HEK293 (cell line): ENCODE results near the gene KLHL15.
A peak's percentile ranks its signal among the peaks of the same experiment; 100 is the strongest.

ENCODE experiments used
- BCL11A ChIP-seq: fragments of 450-650 bp; formaldehyde crosslinking; IDR thresholded peaks from 2 replicates; pipeline ENCODE4 v1.5.1; 2016; ENCODE audit warnings: low read depth, missing biosample characterization, missing genetic modification characterization
- BCL11B ChIP-seq: fragments of 450-650 bp; formaldehyde crosslinking; IDR thresholded peaks from 2 replicates; pipeline ENCODE4 v1.5.1; 2016; ENCODE audit warnings: low read depth, missing biosample characterization, missing genetic modification characterization
- EGR2 ChIP-seq: fragments of 450-650 bp; formaldehyde crosslinking; IDR thresholded peaks from 2 replicates; pipeline ENCODE4 v1.5.1; 2016; ENCODE audit warnings: low read depth, missing biosample characterization, missing genetic modification characterization
- GLI2 ChIP-seq: fragments of 450-650 bp; formaldehyde crosslinking; IDR thresholded peaks from 2 replicates; pipeline ENCODE4; 2017; ENCODE audit warnings: missing biosample characterization, missing genetic modification characterization, low read depth, borderline replicate concordance
- GLIS2 ChIP-seq: fragments of 450-650 bp; formaldehyde crosslinking; IDR thresholded peaks from 2 replicates; pipeline ENCODE4 v1.5.1; 2016; ENCODE audit warnings: missing biosample characterization, missing genetic modification characterization
- HOXC10 ChIP-seq: sonication (generic); formaldehyde crosslinking; IDR thresholded peaks from 2 replicates; pipeline ENCODE4 v1.8.1; 2023; ENCODE audit warnings: mild to moderate bottlenecking, missing genetic modification reagents
- KLF1 ChIP-seq: fragments of 450-650 bp; formaldehyde crosslinking; IDR thresholded peaks from 2 replicates; pipeline ENCODE4 v1.5.1; 2016; ENCODE audit warnings: missing biosample characterization, missing genetic modification characterization
- PATZ1 ChIP-seq: fragments of 450-650 bp; formaldehyde crosslinking; IDR thresholded peaks from 2 replicates; pipeline ENCODE4 v1.5.1; 2016; ENCODE audit warnings: missing biosample characterization, missing genetic modification characterization
- PBX3 ChIP-seq: sonication (generic); formaldehyde crosslinking; IDR thresholded peaks from 2 replicates; pipeline ENCODE4 v1.8.1; 2022; ENCODE audit warnings: mild to moderate bottlenecking, moderate library complexity, missing genetic modification reagents
- SALL2 ChIP-seq: fragments of 450-650 bp; formaldehyde crosslinking; IDR thresholded peaks from 2 replicates; pipeline ENCODE4 v1.5.0; 2017; ENCODE audit warnings: missing biosample characterization, mild to moderate bottlenecking, missing genetic modification characterization, borderline replicate concordance
- ZBTB49 ChIP-seq: fragments of 450-650 bp; formaldehyde crosslinking; IDR thresholded peaks from 2 replicates; pipeline ENCODE4 v1.5.1; 2016; ENCODE audit warnings: missing biosample characterization, missing genetic modification characterization, low read depth
- ZBTB8A ChIP-seq: fragments of 450-650 bp; formaldehyde crosslinking; IDR thresholded peaks from 2 replicates; pipeline ENCODE4 v1.5.1; 2016; ENCODE audit warnings: missing biosample characterization, missing genetic modification characterization
- ZFP41 ChIP-seq: fragments of 450-650 bp; formaldehyde crosslinking; IDR thresholded peaks from 2 replicates; pipeline ENCODE4 v1.5.1; 2016; ENCODE audit warnings: missing biosample characterization, missing genetic modification characterization, borderline replicate concordance
- ZNF121 ChIP-seq: fragments of 450-650 bp; formaldehyde crosslinking; IDR thresholded peaks from 2 replicates; pipeline ENCODE4 v1.5.1; 2016; ENCODE audit warnings: missing biosample characterization, missing genetic modification characterization
- ZNF175 ChIP-seq: fragments of 450-650 bp; formaldehyde crosslinking; IDR thresholded peaks from 2 replicates; pipeline ENCODE4 v1.5.1; 2016; ENCODE audit warnings: missing biosample characterization, missing genetic modification characterization
- ZNF19 ChIP-seq: fragments of 450-650 bp; formaldehyde crosslinking; IDR thresholded peaks from 2 replicates; pipeline ENCODE4; 2016; ENCODE audit warnings: missing biosample characterization, missing genetic modification characterization, low read depth
- ZNF202 ChIP-seq: fragments of 450-650 bp; formaldehyde crosslinking; IDR thresholded peaks from 2 replicates; pipeline ENCODE4 v1.5.1; 2016; ENCODE audit warnings: missing biosample characterization, missing genetic modification characterization, borderline replicate concordance
- ZNF239 ChIP-seq: fragments of 450-650 bp; formaldehyde crosslinking; IDR thresholded peaks from 2 replicates; pipeline ENCODE4 v1.5.1; 2016; ENCODE audit warnings: missing biosample characterization, missing genetic modification characterization
- ZNF24 ChIP-seq: fragments of 450-650 bp; formaldehyde crosslinking; IDR thresholded peaks from 2 replicates; pipeline ENCODE4 v1.5.1; 2016; ENCODE audit warnings: missing biosample characterization, missing genetic modification characterization
- ZNF248 ChIP-seq: fragments of 450-650 bp; formaldehyde crosslinking; IDR thresholded peaks from 2 replicates; pipeline ENCODE4 v1.5.1; 2017; ENCODE audit warnings: missing biosample characterization, missing genetic modification characterization
- ZNF26 ChIP-seq: fragments of 450-650 bp; formaldehyde crosslinking; IDR thresholded peaks from 2 replicates; pipeline ENCODE4 v1.5.1; 2016; ENCODE audit warnings: missing biosample characterization, missing genetic modification characterization
- ZNF341 ChIP-seq: fragments of 450-650 bp; formaldehyde crosslinking; IDR thresholded peaks from 2 replicates; pipeline ENCODE4; 2016; ENCODE audit warnings: low read depth, missing biosample characterization, missing genetic modification characterization
- ZNF350 ChIP-seq: fragments of 450-650 bp; formaldehyde crosslinking; IDR thresholded peaks from 2 replicates; pipeline ENCODE4 v1.5.0; 2017; ENCODE audit warnings: missing biosample characterization, mild to moderate bottlenecking, missing genetic modification characterization
- ZNF426 ChIP-seq: fragments of 450-650 bp; formaldehyde crosslinking; IDR thresholded peaks from 2 replicates; pipeline ENCODE4 v1.5.1; 2017; ENCODE audit warnings: missing biosample characterization, missing genetic modification characterization, mild to moderate bottlenecking, inconsistent platforms, moderate library complexity
- ZNF48 ChIP-seq: fragments of 450-650 bp; formaldehyde crosslinking; IDR thresholded peaks from 2 replicates; pipeline ENCODE4 v1.5.1; 2016; ENCODE audit warnings: missing biosample characterization, missing genetic modification characterization
- ZNF529 ChIP-seq: fragments of 450-650 bp; formaldehyde crosslinking; IDR thresholded peaks from 2 replicates; pipeline ENCODE4 v1.5.1; 2017; ENCODE audit warnings: missing genetic modification characterization, missing biosample characterization; ENCODE audit not compliant: insufficient replicate concordance
- ZNF530 ChIP-seq: fragments of 450-650 bp; formaldehyde crosslinking; IDR thresholded peaks from 2 replicates; pipeline ENCODE4 v1.5.1; 2016; ENCODE audit warnings: low read depth, missing biosample characterization, missing genetic modification characterization
- ZNF624 ChIP-seq: fragments of 450-650 bp; formaldehyde crosslinking; IDR thresholded peaks from 2 replicates; pipeline ENCODE4 v1.5.1; 2017; ENCODE audit warnings: missing biosample characterization, missing genetic modification characterization
- ZNF645 ChIP-seq: fragments of 450-650 bp; formaldehyde crosslinking; IDR thresholded peaks from 2 replicates; pipeline ENCODE4; 2016; ENCODE audit warnings: missing biosample characterization, missing genetic modification characterization
- ZNF747 ChIP-seq: fragments of 450-650 bp; formaldehyde crosslinking; IDR thresholded peaks from 2 replicates; pipeline ENCODE4 v1.5.1; 2016; ENCODE audit warnings: missing biosample characterization, missing genetic modification characterization
- ZNF792 ChIP-seq: fragments of 450-650 bp; formaldehyde crosslinking; IDR thresholded peaks from 2 replicates; pipeline ENCODE4 v1.5.1; 2016; ENCODE audit warnings: missing biosample characterization, missing genetic modification characterization
- ZXDB ChIP-seq: fragments of 450-650 bp; formaldehyde crosslinking; IDR thresholded peaks from 2 replicates; pipeline ENCODE4 v1.5.1; 2016; ENCODE audit warnings: missing biosample characterization, missing genetic modification characterization

The KLHL15 gene

GRCh38 chrX:23944234-23944633, 82.8 kb downstream of the KLHL15 start (continued):
- no peak for TF ChIP-seq ZBTB49
- no peak for TF ChIP-seq ZNF747 (tag by site-specific recombination)
- TF ChIP-seq HOXC10 (CRISPR knock-in tag): no peak
- peak; percentile 57; the same call in 1 of the 2 replicates for TF ChIP-seq PATZ1 (tag by site-specific recombination)
- TF ChIP-seq ZNF48 (tag by site-specific recombination): no peak
- TF ChIP-seq ZNF248 (tag by site-specific recombination): no peak
- no peak for TF ChIP-seq ZNF624 (tag by site-specific recombination)
- TF ChIP-seq ZNF792 (tag by site-specific recombination): no peak
- TF ChIP-seq ZNF202 (tag by site-specific recombination): no peak
- TF ChIP-seq ZNF529: no peak
- no peak for TF ChIP-seq ZNF19 (tag by site-specific recombination)
- no peak for TF ChIP-seq ZNF530 (tag by site-specific recombination)
- TF ChIP-seq ZBTB8A (tag by site-specific recombination): no peak
- TF ChIP-seq ZNF426 (tag by site-specific recombination): no peak
- no peak for TF ChIP-seq ZNF121 (tag by site-specific recombination)
- no peak for TF ChIP-seq EGR2 (tag by site-specific recombination)
- no peak for TF ChIP-seq ZNF350 (tag by site-specific recombination)
- no peak for TF ChIP-seq ZFP41
- TF ChIP-seq ZNF24 (tag by site-specific recombination): peak; percentile 94
- no peak for TF ChIP-seq ZNF239 (tag by site-specific recombination)
- no peak for TF ChIP-seq GLIS2 (tag by site-specific recombination)
- TF ChIP-seq BCL11A (tag by site-specific recombination): peak; percentile 89
- 0 out of 2 replicates have a peak, but pooled peaks have one; percentile 72 for TF ChIP-seq ZXDB (tag by site-specific recombination)
- no peak for TF ChIP-seq ZNF26 (tag by site-specific recombination)
- TF ChIP-seq KLF1: no peak
- TF ChIP-seq PBX3: no peak
- TF ChIP-seq GLI2: peak; percentile 94
- no peak for TF ChIP-seq ZNF645
- no peak for TF ChIP-seq ZNF341
- no peak for TF ChIP-seq ZNF175 (tag by site-specific recombination)
- TF ChIP-seq SALL2 (tag by site-specific recombination): no peak
- TF ChIP-seq BCL11B (tag by site-specific recombination): no peak
